ENCODE measurements around the gene CLDN6.
A peak's percentile ranks its signal among the peaks of the same experiment; 100 is the strongest.

CLDN6 gene

DNA sequence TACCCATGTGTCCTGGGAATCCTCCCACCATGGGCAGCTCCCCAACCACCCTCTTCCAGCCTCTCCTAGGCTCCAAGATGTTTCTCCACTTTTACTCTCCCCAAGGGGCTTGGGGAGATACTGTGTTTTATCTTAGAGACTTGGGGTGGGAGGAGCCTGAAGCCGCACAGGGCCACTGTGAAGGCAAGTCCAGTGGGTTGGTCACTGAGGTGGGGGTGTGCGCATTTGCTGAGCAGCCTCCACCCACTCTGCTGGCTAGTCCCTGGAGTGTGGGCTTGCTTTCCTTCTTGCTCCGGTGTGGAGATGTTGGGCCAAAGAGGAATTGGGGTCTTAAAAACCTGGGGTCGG is 9.3 kb downstream of the CLDN6 start:
- Histone ChIP-seq H3K9ac (ENCODE audit: low read depth, low read length) (peak overlapping the region; percentile 30; the same call in 1 of the 2 replicates), H3K4me1 (ENCODE audit: control insufficient read depth, insufficient read depth, low read length) (peaks cover 67% of the 10 kb centered on the region), H3K4me3 (ENCODE audit: low read depth, low read length) (peak overlapping the region; percentile 41; the same call in 1 of the 2 replicates), H3K27ac (ENCODE audit: low read depth, low read length) (peak overlapping the region; percentile 98), H3K27me3 (ENCODE audit: control insufficient read depth, insufficient read depth, low read length) (0 out of 2 replicates have a peak, but pooled peaks cover 7% of the 10 kb centered on the region), H3K36me3 (ENCODE audit: control insufficient read depth, insufficient read depth, low read length) (no peaks in the 10 kb centered on the region; the same call in 1 of the 2 replicates), H3K9me3 (ENCODE audit: control insufficient read depth, insufficient read depth, low read length) (no peaks in the 10 kb centered on the region)

- Histone ChIP-seq H3K36me3 (ENCODE audit: control insufficient read depth, insufficient read depth, low read length) (no peaks in the 10 kb centered on the region; the same call in 1 of the 2 replicates), H3K4me3 (ENCODE audit: low read depth, low read length) (peak overlapping the region; percentile 56), H3K27me3 (ENCODE audit: control insufficient read depth, insufficient read depth, low read length) (0 out of 2 replicates have a peak, but pooled peaks cover 7% of the 10 kb centered on the region), H3K27ac (ENCODE audit: low read depth, low read length) (peak overlapping the region; percentile 98), H3K9me3 (ENCODE audit: control insufficient read depth, insufficient read depth, low read length) (no peaks in the 10 kb centered on the region), H3K4me1 (ENCODE audit: control insufficient read depth, insufficient read depth, low read length) (peaks cover 62% of the 10 kb centered on the region), H3K9ac (ENCODE audit: low read depth, low read length) (peak overlapping the region; percentile 81)
Observed at GRCh38 chr16:3007957-3008689, 9.9 kb downstream of the CLDN6 start.

GRCh38 chr16:3007059-3007956 is 10.7 kb downstream of the CLDN6 start:
- Histone ChIP-seq H3K9ac (ENCODE audit: low read depth, low read length) (peak overlapping the region; percentile 81), H3K27ac (ENCODE audit: low read depth, low read length) (peak overlapping the region; percentile 98), H3K36me3 (ENCODE audit: control insufficient read depth, insufficient read depth, low read length) (no peaks in the 10 kb centered on the region; the same call in 1 of the 2 replicates), H3K9me3 (ENCODE audit: control insufficient read depth, insufficient read depth, low read length) (no peaks in the 10 kb centered on the region), H3K27me3 (ENCODE audit: control insufficient read depth, insufficient read depth, low read length) (0 out of 2 replicates have a peak, but pooled peaks cover 7% of the 10 kb centered on the region), H3K4me3 (ENCODE audit: low read depth, low read length) (peak overlapping the region; percentile 56), H3K4me1 (ENCODE audit: control insufficient read depth, insufficient read depth, low read length) (peaks cover 56% of the 10 kb centered on the region)

- no peaks in the 10 kb centered on the region for H3K9me3 ChIP-seq (ENCODE audit: control insufficient read depth, insufficient read depth, low read length)
- H3K36me3 ChIP-seq (ENCODE audit: control insufficient read depth, insufficient read depth, low read length), result no peaks in the 10 kb centered on the region; the same call in 1 of the 2 replicates
- peaks cover 39% of the 10 kb centered on the region for H3K4me1 ChIP-seq (ENCODE audit: control insufficient read depth, insufficient read depth, low read length)
- H3K9ac ChIP-seq (ENCODE audit: low read depth, low read length), result no peak overlapping the region
- peak overlapping the region; percentile 71 for H3K27ac ChIP-seq (ENCODE audit: low read depth, low read length)
- H3K4me3 ChIP-seq (ENCODE audit: low read depth, low read length), result peak overlapping the region; percentile 56
- H3K27me3 ChIP-seq (ENCODE audit: control insufficient read depth, insufficient read depth, low read length), result no peaks in the 10 kb centered on the region
Observed at GRCh38 chr16:3004781-3005284, 13.2 kb downstream of the CLDN6 start.

DNA sequence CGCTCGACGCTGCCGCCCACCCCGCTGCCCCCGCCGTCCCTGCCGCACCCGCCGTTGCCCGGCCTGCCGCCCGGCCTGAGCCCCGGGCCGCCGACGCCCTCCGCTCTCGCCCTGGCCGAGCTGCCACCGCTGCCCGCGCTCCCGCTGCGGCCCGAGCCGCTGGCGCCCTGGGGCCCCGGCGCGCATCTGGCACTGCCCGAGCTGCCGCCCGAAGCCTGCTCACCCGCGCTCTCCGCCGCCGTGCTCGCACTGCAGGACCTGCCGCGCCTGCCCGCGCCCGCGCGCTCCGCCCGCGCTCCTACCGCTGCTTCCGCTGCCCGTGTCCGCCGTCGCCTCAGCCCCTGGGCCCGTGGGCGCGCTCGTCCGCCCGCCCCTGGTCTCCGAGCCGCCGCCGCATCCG is 13.7 kb downstream of the CLDN6 start:
- no peaks in the 10 kb centered on the region for H3K27me3 ChIP-seq (ENCODE audit: control insufficient read depth, insufficient read depth, low read length)
- H3K36me3 ChIP-seq (ENCODE audit: control insufficient read depth, insufficient read depth, low read length), result no peaks in the 10 kb centered on the region; the same call in 1 of the 2 replicates
- no peak overlapping the region for H3K9ac ChIP-seq (ENCODE audit: low read depth, low read length)
- H3K9me3 ChIP-seq (ENCODE audit: control insufficient read depth, insufficient read depth, low read length), result no peaks in the 10 kb centered on the region
- H3K4me3 ChIP-seq (ENCODE audit: low read depth, low read length), result peak overlapping the region; percentile 47; the same call in 1 of the 2 replicates
- peaks cover 34% of the 10 kb centered on the region for H3K4me1 ChIP-seq (ENCODE audit: control insufficient read depth, insufficient read depth, low read length)
- no peak overlapping the region for H3K27ac ChIP-seq (ENCODE audit: low read depth, low read length)

DNA sequence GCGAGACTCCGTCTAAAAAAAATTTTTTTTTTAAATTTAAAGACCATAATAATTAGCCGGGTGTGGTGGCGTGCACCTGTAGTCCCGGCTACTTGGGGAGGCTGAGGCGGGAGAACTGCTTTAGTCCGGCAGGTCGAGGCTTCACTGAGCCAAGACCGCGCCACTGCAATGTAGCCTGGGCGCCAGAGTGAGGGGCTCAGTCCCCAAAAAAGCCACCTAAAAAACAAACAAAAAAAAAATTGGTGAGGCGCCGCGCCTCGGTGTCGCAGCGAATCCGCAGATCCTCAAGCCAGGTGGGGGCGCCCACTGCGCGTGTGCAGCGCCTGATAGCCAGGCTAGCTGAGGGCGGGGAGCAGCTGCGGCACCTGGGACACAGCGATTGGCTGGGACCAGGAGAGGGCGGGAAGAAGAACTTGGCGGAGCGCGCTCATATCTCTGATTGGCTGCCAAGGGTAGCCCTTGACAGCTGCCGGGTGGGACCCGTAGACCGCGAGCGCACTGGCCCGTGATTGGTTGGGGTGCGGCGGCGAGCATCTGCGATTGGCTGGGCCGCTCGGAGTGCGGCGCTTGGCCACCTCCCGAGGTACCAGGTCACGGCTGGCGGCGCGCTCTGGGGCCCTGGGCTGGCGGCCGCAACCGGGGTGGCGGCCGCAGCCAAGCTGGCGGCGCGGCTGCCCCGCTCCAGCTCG is 14.3 kb downstream of the CLDN6 start:
- Histone ChIP-seq H3K9me3 (ENCODE audit: control insufficient read depth, insufficient read depth, low read length) (no peaks in the 10 kb centered on the region), H3K27ac (ENCODE audit: low read depth, low read length) (no peak overlapping the region), H3K4me1 (ENCODE audit: control insufficient read depth, insufficient read depth, low read length) (peaks cover 28% of the 10 kb centered on the region), H3K4me3 (ENCODE audit: low read depth, low read length) (no peak overlapping the region; the same call in 1 of the 2 replicates), H3K27me3 (ENCODE audit: control insufficient read depth, insufficient read depth, low read length) (no peaks in the 10 kb centered on the region), H3K36me3 (ENCODE audit: control insufficient read depth, insufficient read depth, low read length) (no peaks in the 10 kb centered on the region; the same call in 1 of the 2 replicates), H3K9ac (ENCODE audit: low read depth, low read length) (no peak overlapping the region)

GRCh38 chr16:3001316-3001715 is 16.7 kb downstream of the CLDN6 start:
- Histone ChIP-seq H3K27me3 (ENCODE audit: control insufficient read depth, insufficient read depth, low read length) (no peaks in the 10 kb centered on the region), H3K9ac (ENCODE audit: low read depth, low read length) (no peak overlapping the region), H3K4me1 (ENCODE audit: control insufficient read depth, insufficient read depth, low read length) (peaks cover 12% of the 10 kb centered on the region), H3K36me3 (ENCODE audit: control insufficient read depth, insufficient read depth, low read length) (no peaks in the 10 kb centered on the region), H3K9me3 (ENCODE audit: control insufficient read depth, insufficient read depth, low read length) (no peaks in the 10 kb centered on the region), H3K4me3 (ENCODE audit: low read depth, low read length) (no peak overlapping the region), H3K27ac (ENCODE audit: low read depth, low read length) (no peak overlapping the region)

DNA sequence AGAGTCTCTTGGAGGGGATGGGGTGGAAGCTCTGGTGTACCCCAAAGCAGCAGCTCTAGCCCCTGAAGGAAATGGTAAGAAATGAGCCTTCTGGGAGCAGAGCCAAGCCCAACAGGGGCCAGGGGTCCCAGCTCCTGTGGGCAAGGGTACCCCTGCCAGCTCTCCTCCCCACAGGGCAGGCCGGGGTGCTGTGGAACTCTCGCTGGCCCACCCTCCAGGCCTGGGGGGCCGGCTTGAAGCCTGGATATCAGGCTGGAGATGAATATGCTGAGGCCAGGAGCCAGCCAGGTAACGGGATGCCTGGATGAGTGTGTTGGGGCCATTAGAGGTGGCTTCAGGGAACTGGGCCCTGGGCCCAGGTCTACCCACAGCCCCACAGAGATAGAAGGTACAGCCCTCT is 17.4 kb downstream of the CLDN6 start:
- Histone ChIP-seq H3K4me3 (ENCODE audit: low read depth, low read length) (no peak overlapping the region), H3K4me1 (ENCODE audit: control insufficient read depth, insufficient read depth, low read length) (peaks cover 5% of the 10 kb centered on the region; the same call in 1 of the 2 replicates), H3K27ac (ENCODE audit: low read depth, low read length) (no peak overlapping the region), H3K9ac (ENCODE audit: low read depth, low read length) (no peak overlapping the region), H3K36me3 (ENCODE audit: control insufficient read depth, insufficient read depth, low read length) (no peaks in the 10 kb centered on the region), H3K9me3 (ENCODE audit: control insufficient read depth, insufficient read depth, low read length) (no peaks in the 10 kb centered on the region), H3K27me3 (ENCODE audit: control insufficient read depth, insufficient read depth, low read length) (no peaks in the 10 kb centered on the region)

DNA sequence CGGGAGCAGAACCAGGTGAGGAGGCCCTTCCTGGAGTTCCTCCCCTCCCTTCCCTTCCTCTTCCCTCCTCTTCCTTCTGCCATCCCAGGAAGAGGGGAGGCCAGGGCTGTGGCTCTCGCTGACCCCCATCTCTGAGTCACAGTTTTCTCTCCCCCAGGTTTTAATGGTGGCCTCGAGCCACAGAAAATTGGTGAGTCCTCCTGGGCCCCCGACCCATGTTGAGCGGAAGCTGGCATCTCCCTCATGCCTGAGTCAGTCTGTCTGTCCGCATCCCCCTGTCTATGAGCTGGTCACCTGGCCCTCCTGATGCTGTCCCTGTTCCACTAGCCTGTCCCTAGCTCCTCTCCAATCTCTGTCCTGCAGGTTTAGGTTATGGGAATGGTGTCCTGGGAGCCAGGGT is 18.1 kb downstream of the CLDN6 start:
- no peak overlapping the region for H3K9ac ChIP-seq (ENCODE audit: low read depth, low read length)
- H3K9me3 ChIP-seq (ENCODE audit: control insufficient read depth, insufficient read depth, low read length), result no peaks in the 10 kb centered on the region
- H3K4me1 ChIP-seq (ENCODE audit: control insufficient read depth, insufficient read depth, low read length), result peaks cover 5% of the 10 kb centered on the region; the same call in 1 of the 2 replicates
- H3K27ac ChIP-seq (ENCODE audit: low read depth, low read length), result no peak overlapping the region
- no peak overlapping the region for H3K4me3 ChIP-seq (ENCODE audit: low read depth, low read length)
- H3K27me3 ChIP-seq (ENCODE audit: control insufficient read depth, insufficient read depth, low read length), result no peaks in the 10 kb centered on the region
- no peaks in the 10 kb centered on the region for H3K36me3 ChIP-seq (ENCODE audit: control insufficient read depth, insufficient read depth, low read length)

- H3K9ac ChIP-seq (ENCODE audit: low read depth, low read length), result no peak overlapping the region
Observed at GRCh38 chr16:2996298-2996697, 21.7 kb downstream of the CLDN6 start.

More at GRCh38 chr16:2996298-2996697, 21.7 kb downstream of the CLDN6 start:
- Histone ChIP-seq H3K9me3 (ENCODE audit: control insufficient read depth, insufficient read depth, low read length) (no peaks in the 10 kb centered on the region), H3K27me3 (ENCODE audit: control insufficient read depth, insufficient read depth, low read length) (no peaks in the 10 kb centered on the region), H3K4me3 (ENCODE audit: low read depth, low read length) (no peak overlapping the region), H3K4me1 (ENCODE audit: control insufficient read depth, insufficient read depth, low read length) (0 out of 2 replicates have a peak, but pooled peaks cover 5% of the 10 kb centered on the region), H3K27ac (ENCODE audit: low read depth, low read length) (no peak overlapping the region), H3K36me3 (ENCODE audit: control insufficient read depth, insufficient read depth, low read length) (no peaks in the 10 kb centered on the region)
